ENCODE measurements around the gene NOX5. TPM values are rescaled to one million over a fixed set of nuclear protein-coding genes. Genes with fewer than 3 reads are reported as not detected.

The NOX5 gene
- total and polyA plus RNA-seq, 2 of the 13 experiments (the other 11 are each of a cell fraction or from before 2014, with no cell fraction given) = not detected

DNA sequence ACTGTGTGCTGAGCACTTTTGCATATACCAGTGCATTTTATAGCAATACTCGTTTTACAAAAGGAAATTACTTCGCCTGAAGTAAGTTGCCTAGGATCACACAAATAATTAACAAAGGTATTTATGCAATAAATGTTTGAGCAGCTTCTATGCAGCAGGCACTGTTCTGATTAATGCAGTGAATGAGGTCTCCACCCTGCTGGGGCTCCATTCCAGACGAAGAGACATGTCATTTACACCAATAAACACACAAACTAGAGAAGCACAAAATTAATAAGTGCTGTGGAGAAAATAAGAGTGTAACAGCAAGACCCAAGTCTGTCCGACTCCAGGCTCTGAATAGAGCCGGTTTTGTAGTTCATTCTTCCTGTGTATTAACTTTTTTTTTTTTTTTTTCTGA, 17.5 kb downstream of the NOX5 start:
- POLR2A ChIA-PET = interaction anchor here (1.0 kb wide), 1 partner anchor 14 kb away, joined by 3 read pairs; no protein-coding TSS in a partner anchor
- Histone ChIP-seq H3K9ac (ENCODE audit: insufficient read depth, low read depth, low read length) (no peak overlapping the region), H3K27ac (ENCODE audit: extremely low read length, insufficient read depth, low read length) (no peak overlapping the region), H3K4me2 (ENCODE audit: low read depth, low read length) (peak overlapping the region; percentile 79; the same call in 1 of the 2 replicates), H3K9me3 (ENCODE audit: low read length) (no peaks in the 10 kb centered on the region), H3K4me1 (ENCODE audit: insufficient read depth, low read length) (peaks cover 11% of the 10 kb centered on the region), H3K4me3 (replicated peaks in 1 of 3; ENCODE audit: insufficient read depth in 1 of 3, low read depth in 2 of 3, low read length in 3 of 3) (peak overlapping the region in 1 of 3 experiments; percentile 57; a peak in 2 of 6 replicates), H2AFZ (ENCODE audit: low read length) (no peak overlapping the region), H4K20me1 (ENCODE audit: insufficient read depth, low read length) (no peaks in the 10 kb centered on the region), H3K36me3 (replicated peaks in 1 of 2; ENCODE audit: control insufficient read depth in 1 of 2, insufficient read depth in 2 of 2, low read length in 2 of 2) (no peaks in the 10 kb centered on the region), H3K27me3 (ENCODE audit: control insufficient read depth in 1 of 2, insufficient read depth in 2 of 2, low read length in 2 of 2) (peaks cover 1 to 3% of the 10 kb centered on the region in 2 experiments; a peak in 2 of 5 replicates), H3K79me2 (ENCODE audit: insufficient read depth, low read length) (no peaks in the 10 kb centered on the region)
- TF ChIP-seq ZNF670 (CRISPR knock-in tag; IDR thresholded peaks at IDR 0.05; ENCODE audit: borderline replicate concordance) (0 out of 2 replicates have a peak, but pooled peaks have one; percentile 8), RBM22 (optimal IDR thresholded peaks at IDR 0.05; ENCODE audit: low read length) (no peak)
- TF ChIP-seq, protein P1, sequence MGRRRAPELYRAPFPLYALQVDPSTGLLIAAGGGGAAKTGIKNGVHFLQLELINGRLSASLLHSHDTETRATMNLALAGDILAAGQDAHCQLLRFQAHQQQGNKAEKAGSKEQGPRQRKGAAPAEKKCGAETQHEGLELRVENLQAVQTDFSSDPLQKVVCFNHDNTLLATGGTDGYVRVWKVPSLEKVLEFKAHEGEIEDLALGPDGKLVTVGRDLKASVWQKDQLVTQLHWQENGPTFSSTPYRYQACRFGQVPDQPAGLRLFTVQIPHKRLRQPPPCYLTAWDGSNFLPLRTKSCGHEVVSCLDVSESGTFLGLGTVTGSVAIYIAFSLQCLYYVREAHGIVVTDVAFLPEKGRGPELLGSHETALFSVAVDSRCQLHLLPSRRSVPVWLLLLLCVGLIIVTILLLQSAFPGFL (CRISPR knock-in tag; IDR thresholded peaks at IDR 0.05) = no peak
- FAIRE-seq (no peak), ATAC-seq (no peak), DNase-seq (ENCODE audit: low spot score) (no peak)
- CTCF ChIA-PET (ENCODE audit: low intra/inter-chr PET ratio, low total read pairs) = no interaction called here
- BruUV-seq (replicated peaks) = no TSS peak
- in situ Hi-C loops (cut with HindIII; ENCODE audit: extremely low pct_ligation_motif_present, low pct_unique_long_range_greater_than_20kb) = no loop called here
- intact Hi-C loops (cut with micrococcal nuclease; ENCODE audit: unreplicated experiment) = loop anchor here (5.0 kb wide), 1 partner anchor 285 kb away; no protein-coding TSS in a partner anchor
- 25% methylated on average over 5 of the region's 5 CpGs for WGBS (ENCODE audit: low lambda C conversion rate)

DNA sequence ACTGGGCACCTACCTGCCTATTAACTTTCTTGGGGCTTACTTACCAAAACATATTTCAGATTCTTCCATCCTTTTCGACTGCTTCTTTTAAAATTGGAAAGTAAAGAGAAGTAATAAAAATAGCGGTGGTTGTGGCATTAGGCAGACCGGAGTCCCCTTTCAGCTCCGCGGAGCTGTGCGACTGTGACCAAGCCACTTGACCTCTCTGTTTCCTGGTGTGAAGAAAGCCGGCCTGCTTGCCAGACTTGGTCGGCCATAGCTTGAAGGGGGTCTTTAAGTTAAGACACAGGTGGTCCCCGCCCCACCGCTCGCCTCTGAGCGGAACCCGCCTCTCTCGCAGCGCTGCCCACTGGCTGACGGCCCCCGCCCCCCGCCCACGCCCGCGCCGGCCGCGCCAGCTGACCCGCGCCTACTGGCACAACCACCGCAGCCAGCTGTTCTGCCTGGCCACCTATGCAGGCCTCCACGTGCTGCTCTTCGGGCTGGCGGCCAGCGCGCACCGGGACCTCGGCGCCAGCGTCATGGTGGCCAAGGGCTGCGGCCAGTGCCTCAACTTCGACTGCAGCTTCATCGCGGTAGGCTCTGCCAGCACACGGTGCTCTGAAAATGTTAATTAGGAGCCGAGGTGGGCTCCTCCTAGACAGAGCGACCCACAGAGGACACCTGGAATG, 18.3 kb downstream of the NOX5 start:
- 88% methylated on average over 27 of the region's 43 CpGs for WGBS (ENCODE audit: low lambda C conversion rate)
- Histone ChIP-seq H3K4me2 (ENCODE audit: low read depth, low read length) (no peak overlapping the region), H3K9ac (ENCODE audit: insufficient read depth, low read depth, low read length) (no peak overlapping the region)

More for the DNA sequence above, 18.3 kb downstream of the NOX5 start:
- no peaks in the 10 kb centered on the region for H3K79me2 ChIP-seq (ENCODE audit: insufficient read depth, low read length)
- no peak for FAIRE-seq
- TF ChIP-seq GABPA (IDR thresholded peaks at IDR 0.05; ENCODE audit: low read depth, low read length) (no peak), GABPA (CRISPR knock-in tag; IDR thresholded peaks at IDR 0.05; ENCODE audit: low read depth) (no peak), ZNF768 (CRISPR knock-in tag; IDR thresholded peaks at IDR 0.05) (peak; percentile 74; the same call in 1 of the 2 replicates)
- TF ChIP-seq, protein P2, sequence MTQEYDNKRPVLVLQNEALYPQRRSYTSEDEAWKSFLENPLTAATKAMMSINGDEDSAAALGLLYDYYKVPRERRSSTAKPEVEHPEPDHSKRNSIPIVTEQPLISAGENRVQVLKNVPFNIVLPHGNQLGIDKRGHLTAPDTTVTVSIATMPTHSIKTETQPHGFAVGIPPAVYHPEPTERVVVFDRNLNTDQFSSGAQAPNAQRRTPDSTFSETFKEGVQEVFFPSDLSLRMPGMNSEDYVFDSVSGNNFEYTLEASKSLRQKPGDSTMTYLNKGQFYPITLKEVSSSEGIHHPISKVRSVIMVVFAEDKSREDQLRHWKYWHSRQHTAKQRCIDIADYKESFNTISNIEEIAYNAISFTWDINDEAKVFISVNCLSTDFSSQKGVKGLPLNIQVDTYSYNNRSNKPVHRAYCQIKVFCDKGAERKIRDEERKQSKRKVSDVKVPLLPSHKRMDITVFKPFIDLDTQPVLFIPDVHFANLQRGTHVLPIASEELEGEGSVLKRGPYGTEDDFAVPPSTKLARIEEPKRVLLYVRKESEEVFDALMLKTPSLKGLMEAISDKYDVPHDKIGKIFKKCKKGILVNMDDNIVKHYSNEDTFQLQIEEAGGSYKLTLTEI (CRISPR knock-in tag; conservative IDR thresholded peaks at IDR 0.05) = no peak
- intact Hi-C loops (cut with micrococcal nuclease; ENCODE audit: unreplicated experiment) (loop anchor here (5.0 kb wide), 1 partner anchor 286 kb away; no protein-coding TSS in a partner anchor), in situ Hi-C loops (cut with HindIII; ENCODE audit: extremely low pct_ligation_motif_present, low pct_unique_long_range_greater_than_20kb) (no loop called here)
- no TSS peak for BruUV-seq (replicated peaks)
- H3K4me3 ChIP-seq (replicated peaks in 1 of 3; ENCODE audit: insufficient read depth in 1 of 3, low read depth in 2 of 3, low read length in 3 of 3) = no peak overlapping the region
- H4K20me1 ChIP-seq (ENCODE audit: insufficient read depth, low read length) = no peaks in the 10 kb centered on the region
- H3K27me3 ChIP-seq (ENCODE audit: control insufficient read depth in 1 of 2, insufficient read depth in 2 of 2, low read length in 2 of 2) = peaks cover 1 to 3% of the 10 kb centered on the region in 2 experiments; a peak in 2 of 5 replicates
- CTCF ChIA-PET (ENCODE audit: low intra/inter-chr PET ratio, low total read pairs) = no interaction called here
- H3K4me1 ChIP-seq (ENCODE audit: insufficient read depth, low read length) = peaks cover 11% of the 10 kb centered on the region
- POLR2A ChIA-PET = no interaction called here
- no peaks in the 10 kb centered on the region for H3K36me3 ChIP-seq (replicated peaks in 1 of 2; ENCODE audit: control insufficient read depth in 1 of 2, insufficient read depth in 2 of 2, low read length in 2 of 2)
- DNase-seq (ENCODE audit: low spot score) = no peak
- no peak overlapping the region for H3K27ac ChIP-seq (ENCODE audit: extremely low read length, insufficient read depth, low read length)
- no peaks in the 10 kb centered on the region for H3K9me3 ChIP-seq (ENCODE audit: low read length)
- ATAC-seq = no peak
- no peak overlapping the region for H2AFZ ChIP-seq (ENCODE audit: low read length)
